Inferior parietal cortex (tissue), 1 donor: ENCODE results near the gene MRPS22.

ENCODE experiments used
- DNase-seq: peaks from one replicate; pipeline ENCODE4 v3.0.0-alpha.2; 2016; ENCODE audit errors: extremely low spot score

The MRPS22 gene

GRCh38 chr3:139343895-139344856, at the start of gene MRPS22:
TSS of gene MRPS22 (plus strand) at chr3:139344020. CDS start at chr3:139344027, 7 bp downstream.
- DNase-seq, result peak; percentile 94

DNA sequence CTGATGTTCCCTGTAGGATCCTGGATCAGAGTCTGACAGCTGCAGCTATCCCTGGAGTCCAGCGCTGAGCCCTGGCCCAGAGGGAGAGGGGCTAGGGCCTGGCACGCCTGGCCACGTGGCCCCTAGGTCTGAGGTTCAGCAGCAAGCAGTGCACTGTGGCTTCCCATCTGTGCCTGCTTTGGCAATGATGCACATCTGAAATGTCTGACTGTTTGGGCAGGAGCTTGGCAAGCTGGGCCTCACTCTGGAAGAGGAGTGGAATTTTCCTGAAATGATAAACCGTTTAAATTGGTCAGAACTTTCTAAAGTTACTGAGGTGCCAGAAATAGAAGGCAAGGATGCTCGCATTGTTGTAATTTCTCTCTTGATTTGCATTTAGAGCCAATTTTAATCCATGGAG, 48.8 kb upstream of the MRPS22 start:
- DNase-seq, result peak; percentile 50

GRCh38 chr3:139296141-139296718, 47.6 kb upstream of the MRPS22 start:
- no peak for DNase-seq

DNA sequence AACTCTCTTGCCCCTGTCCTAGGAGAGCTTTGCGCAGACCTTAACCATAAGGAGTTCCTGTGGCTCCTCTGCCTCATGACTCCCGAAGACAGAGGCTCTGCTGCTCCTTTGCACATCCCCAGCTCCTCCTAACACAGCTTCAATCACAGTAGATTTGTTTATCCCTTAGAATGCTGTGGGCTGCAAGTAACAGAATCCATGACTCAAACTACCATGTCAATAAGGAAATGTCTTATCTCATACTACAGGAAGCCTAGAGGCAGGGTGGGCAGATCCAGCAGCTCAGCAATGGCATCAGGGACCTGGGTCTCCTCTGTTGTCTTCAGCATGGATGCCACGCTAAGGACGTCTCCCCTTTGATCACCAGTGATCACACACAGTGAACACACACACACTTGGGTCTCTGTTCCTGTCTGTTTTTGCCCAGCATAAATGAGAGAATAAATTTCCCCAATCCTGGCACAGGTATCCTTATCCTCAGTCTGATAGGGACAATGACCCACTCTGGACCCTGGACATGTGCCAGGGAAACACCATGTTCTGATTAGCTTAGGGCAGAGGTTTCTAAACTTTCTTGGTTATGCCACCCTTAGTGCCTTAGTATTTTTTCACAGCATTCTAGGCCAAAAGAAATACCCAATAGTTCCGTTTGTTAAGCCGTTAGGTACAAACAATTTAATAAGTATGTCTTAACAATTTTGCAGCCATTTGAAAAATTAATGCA, 46.1 kb upstream of the MRPS22 start:
- no peak for DNase-seq

DNA sequence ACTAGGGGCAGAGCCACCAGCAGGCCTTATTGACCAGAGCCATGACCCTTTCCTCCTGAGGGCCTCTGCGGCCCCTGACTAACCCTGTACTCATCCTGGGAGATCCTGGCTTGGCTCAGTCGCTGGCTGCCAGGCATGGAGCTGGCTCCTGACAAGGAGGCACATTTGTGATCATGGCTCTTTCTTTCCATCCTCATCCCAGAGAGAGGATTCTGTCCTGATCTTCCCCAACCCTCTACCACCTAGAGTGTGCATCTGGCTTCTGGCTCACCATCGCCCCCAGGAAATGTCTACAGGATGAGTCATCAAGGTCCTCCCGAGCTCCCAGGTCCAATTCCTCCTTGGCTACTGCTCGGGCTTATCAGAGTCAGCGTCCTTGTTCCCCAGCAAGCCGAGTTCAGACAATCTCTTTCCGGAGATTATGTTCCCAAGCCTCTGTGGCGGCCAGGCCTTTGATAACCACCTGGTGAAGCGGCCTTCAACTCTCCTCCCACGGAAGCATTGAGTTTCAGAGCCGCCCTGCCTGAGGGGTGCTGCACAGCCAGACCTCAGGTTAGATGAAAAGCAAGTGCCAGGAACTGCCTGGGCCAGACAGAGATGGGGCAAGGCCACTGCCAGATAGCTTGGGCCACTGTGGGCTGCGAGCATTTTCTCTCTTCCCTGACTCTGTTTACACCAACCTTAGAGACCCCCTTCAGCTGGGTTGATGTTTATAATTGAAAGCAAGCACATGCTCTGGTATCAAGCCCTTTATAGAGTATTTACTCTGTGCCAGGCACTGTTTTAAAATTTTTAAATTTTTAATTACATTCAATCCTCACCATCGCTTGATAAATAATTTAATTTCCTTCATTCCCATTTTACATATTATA, 44.3 kb upstream of the MRPS22 start:
- DNase-seq, result peak; percentile 24

- no peak for DNase-seq
Observed at GRCh38 chr3:139300416-139300815, 43.4 kb upstream of the MRPS22 start.

DNA sequence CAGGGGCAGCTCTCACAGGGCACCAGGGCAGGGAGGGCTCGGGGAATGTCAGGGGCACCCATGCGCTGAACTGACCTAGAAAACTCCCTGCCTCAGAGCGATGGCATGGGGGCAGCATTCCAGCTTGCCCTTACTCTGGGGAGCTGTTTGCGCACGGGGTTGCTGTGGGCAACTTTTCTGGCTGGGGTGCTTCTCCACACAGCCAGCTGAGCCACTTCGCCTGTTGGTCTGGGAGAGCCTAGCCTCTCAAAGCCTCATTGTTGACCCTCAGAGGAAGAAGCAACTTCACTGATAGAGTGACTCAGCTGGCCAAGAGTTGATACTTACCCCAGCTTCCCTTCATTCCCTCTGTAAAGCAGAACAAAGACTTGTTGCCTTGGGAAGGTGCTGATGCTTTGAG, 42.6 kb upstream of the MRPS22 start:
- no peak for DNase-seq

GRCh38 chr3:139301654-139302053, 42.2 kb upstream of the MRPS22 start:
- DNase-seq, result no peak

GRCh38 chr3:139302084-139302800, 41.6 kb upstream of the MRPS22 start:
- DNase-seq, result no peak

GRCh38 chr3:139302801-139303113, 41.1 kb upstream of the MRPS22 start:
- no peak for DNase-seq

GRCh38 chr3:139303216-139303615, 40.6 kb upstream of the MRPS22 start:
- no peak for DNase-seq

DNA sequence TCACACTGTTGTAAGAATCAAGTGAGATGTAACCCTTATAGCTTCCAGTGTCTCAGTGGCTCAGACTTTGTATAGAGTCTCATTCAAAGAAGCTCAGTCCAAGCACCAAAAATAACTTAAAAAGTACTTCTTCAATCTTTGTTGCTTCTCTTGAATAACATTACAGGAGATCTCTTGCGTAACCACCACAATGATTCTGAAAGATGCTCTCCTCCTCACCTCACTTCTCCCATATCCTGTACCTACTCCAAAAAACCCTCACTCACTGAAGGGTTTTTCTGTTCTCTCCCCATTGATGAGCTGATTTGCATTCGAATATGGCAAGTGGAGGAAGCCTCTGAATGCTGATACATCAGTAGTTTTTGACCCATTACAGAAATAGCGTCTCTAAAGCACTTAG, 39.4 kb upstream of the MRPS22 start:
- no peak for DNase-seq

- no peak for DNase-seq
Observed at GRCh38 chr3:139306078-139306477, 37.7 kb upstream of the MRPS22 start.

DNA sequence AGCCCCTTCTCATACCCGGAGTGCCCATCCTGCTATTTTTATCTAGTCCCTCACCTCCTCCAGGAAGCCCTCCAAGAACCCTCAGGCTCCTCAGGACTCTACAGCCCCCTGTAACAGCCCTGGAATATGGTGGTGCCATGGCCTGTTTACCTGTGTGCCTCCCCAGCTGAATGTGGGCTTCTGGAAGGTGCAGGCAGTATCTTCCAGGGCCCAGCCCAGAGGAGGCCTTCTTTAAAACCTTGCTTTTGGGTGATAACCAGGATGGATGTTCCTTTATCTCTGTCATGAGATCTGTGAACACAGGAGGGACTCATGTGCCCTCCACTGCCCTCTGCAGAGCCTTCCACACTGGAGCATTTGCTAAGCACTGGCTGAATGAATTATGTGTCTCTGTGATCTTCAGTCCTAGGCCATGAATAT, 36.7 kb upstream of the MRPS22 start:
- no peak for DNase-seq

- DNase-seq, result no peak
Observed at GRCh38 chr3:139307601-139308555, 35.9 kb upstream of the MRPS22 start.

- no peak for DNase-seq
Observed at GRCh38 chr3:139308560-139308959, 35.3 kb upstream of the MRPS22 start.

DNA sequence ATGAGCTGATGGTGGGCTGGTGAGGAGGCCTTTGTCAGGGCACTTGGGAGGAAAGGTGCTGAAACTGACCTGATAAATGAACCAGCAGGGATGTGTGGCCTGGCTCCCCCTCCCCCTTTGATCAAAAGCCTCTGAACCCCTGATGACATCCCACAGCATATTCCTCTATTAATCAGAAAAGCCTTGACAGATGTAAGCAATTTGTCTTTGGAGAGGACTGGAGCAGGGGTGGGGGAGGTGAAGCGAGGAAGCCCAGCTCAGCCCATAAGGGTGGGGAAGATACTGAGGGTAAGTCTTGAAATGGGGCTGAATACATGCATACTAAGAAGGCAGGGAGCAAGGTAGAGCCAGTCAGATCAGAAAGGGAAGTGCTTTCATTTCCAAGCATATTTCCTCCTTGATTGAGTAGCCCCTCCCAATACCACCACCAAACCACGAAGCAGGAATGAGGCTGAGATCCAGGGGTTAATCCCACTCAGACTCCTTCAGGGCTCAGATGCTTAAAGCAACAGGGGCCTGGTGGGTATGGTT, 34.7 kb upstream of the MRPS22 start:
- DNase-seq, result no peak

DNA sequence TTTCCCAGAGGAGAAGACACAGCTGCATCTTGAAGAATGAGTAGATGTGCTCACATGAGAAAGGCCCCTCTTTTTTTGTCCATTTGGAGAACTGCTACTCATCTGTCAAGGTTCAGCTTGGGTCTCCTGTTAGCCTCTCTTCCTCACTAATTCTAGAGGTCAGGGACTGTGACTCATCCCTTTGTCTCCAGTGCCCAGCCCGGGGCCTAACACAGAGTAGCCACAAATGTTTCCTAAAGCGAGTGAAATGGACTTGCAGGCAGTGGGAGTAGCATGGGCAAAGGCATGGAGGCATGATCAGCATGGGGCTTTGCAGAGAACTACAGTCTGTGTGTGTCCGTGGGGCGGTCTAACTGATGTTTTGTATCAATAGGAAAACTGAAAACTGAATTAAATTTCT, 33.9 kb upstream of the MRPS22 start:
- DNase-seq, result no peak

DNA sequence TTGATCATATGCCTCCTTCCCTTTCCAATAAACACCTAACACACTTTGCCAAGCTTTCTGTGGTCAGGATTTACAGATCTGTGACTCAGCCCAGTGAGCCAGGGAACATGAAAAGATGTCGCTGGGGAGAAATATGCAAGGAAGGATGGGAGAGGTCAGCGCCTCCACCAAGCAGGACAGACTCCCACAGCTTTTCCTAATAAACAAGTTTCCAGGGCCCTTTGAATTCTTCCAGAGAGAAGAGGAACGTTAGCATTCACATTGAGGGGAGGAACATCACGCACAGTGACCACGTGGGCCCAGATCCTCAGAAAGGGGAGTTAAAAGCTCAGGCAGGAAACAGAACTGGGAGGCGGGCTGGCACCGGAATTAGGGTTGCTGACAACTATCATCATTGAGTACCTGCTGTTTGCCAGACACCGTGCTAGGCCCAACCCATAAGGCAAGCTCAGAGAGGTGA, 33.3 kb upstream of the MRPS22 start:
- no peak for DNase-seq
